ENCODE measurements around the gene CNPY1.
"Not testable (repeated sequence)": the region's sequence is repeated elsewhere in the genome, so short reads cannot be mapped to it uniquely, and the experiment has no call there.

The CNPY1 gene

GRCh38 chr7:155531681-155532080, 14.7 kb downstream of the CNPY1 start:
- DNase-seq = no peak

GRCh38 chr7:155530601-155531000, 15.8 kb downstream of the CNPY1 start:
- no peak for DNase-seq

- no peak for DNase-seq
Observed at GRCh38 chr7:155529845-155530244, 16.5 kb downstream of the CNPY1 start.

GRCh38 chr7:155529346-155529745, 17.0 kb downstream of the CNPY1 start:
- no peak for DNase-seq

- no peak for DNase-seq
Observed at GRCh38 chr7:155527664-155528063, 18.7 kb downstream of the CNPY1 start.

GRCh38 chr7:155526225-155526624, 20.1 kb downstream of the CNPY1 start:
- DNase-seq = no peak

- DNase-seq = no peak
Observed at GRCh38 chr7:155524018-155524556, 22.3 kb downstream of the CNPY1 start.

- DNase-seq = no peak
Observed at GRCh38 chr7:155523168-155523675, 23.1 kb downstream of the CNPY1 start.

GRCh38 chr7:155521743-155522398, 24.5 kb downstream of the CNPY1 start:
- DNase-seq = no peak

GRCh38 chr7:155521007-155521742, 25.2 kb downstream of the CNPY1 start:
- no peak for DNase-seq

- no peak for DNase-seq
Observed at GRCh38 chr7:155520114-155520513, 26.2 kb downstream of the CNPY1 start.

GRCh38 chr7:155519358-155519757, 27.0 kb downstream of the CNPY1 start:
- DNase-seq = not testable (repeated sequence)

- no peak for DNase-seq
Observed at GRCh38 chr7:155518633-155519032, 27.7 kb downstream of the CNPY1 start.

GRCh38 chr7:155517969-155518368, 28.4 kb downstream of the CNPY1 start:
- no peak for DNase-seq

- DNase-seq = no peak
Observed at GRCh38 chr7:155517452-155517851, 28.9 kb downstream of the CNPY1 start.

GRCh38 chr7:155516466-155516865, 29.9 kb downstream of the CNPY1 start:
- no peak for DNase-seq

GRCh38 chr7:155515318-155515717, 31.0 kb downstream of the CNPY1 start:
- DNase-seq = no peak

- DNase-seq = no peak
Observed at GRCh38 chr7:155514296-155514695, 32.1 kb downstream of the CNPY1 start.

GRCh38 chr7:155513543-155514285, 32.6 kb downstream of the CNPY1 start:
- DNase-seq = no peak

- no peak for DNase-seq
Observed at GRCh38 chr7:155512246-155512887, 34.0 kb downstream of the CNPY1 start.

GRCh38 chr7:155511702-155511996, 34.7 kb downstream of the CNPY1 start:
- no peak for DNase-seq

- no peak for DNase-seq
Observed at GRCh38 chr7:155510975-155511701, 35.2 kb downstream of the CNPY1 start.

Data from fibroblast of skin of scalp (primary cell).